ENCODE measurements around the gene N4BP3.
A peak's percentile ranks its signal among the peaks of the same experiment; 100 is the strongest.

Gene N4BP3

DNA sequence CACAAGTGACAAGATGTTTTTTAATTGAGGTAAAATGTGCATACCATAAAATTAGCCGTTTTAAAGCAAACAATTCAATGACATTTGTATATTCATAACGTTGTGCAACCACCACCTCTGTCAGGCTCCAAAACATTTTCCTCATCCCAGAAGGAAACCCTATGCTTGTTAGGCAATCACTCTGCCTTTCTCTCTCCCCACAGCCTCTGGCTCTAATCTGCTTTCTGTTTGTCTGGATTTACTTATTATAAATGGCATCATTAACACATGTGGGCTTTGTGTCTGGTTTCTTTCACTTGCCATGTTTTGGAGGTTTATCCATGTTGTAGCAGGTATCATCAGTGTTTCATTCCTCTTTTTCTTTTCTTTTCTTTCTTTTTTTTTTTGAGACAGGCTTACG lies 1.4 kb upstream of the N4BP3 start:
- H3K4me3 ChIP-seq (ENCODE audit: low read length) = no peak overlapping the region
- TF ChIP-seq EZH2 (optimal IDR thresholded peaks at IDR 0.05; ENCODE audit: low read depth, low read length) = no peak
- no peak overlapping the region for H3K27ac ChIP-seq (ENCODE audit: low read length)
- peaks cover 47% of the 10 kb centered on the region for H3K27me3 ChIP-seq (replicated peaks; ENCODE audit: insufficient read depth, low read length)
- H2AFZ ChIP-seq (ENCODE audit: low read length) = no peak overlapping the region
- H3K36me3 ChIP-seq (replicated peaks; ENCODE audit: insufficient read depth, low read length) = no peaks in the 10 kb centered on the region
- no peaks in the 10 kb centered on the region for H3K9me2 ChIP-seq (replicated peaks; ENCODE audit: insufficient read depth, low read length)
- DNase-seq = no peak
- H3K4me2 ChIP-seq (ENCODE audit: low read depth, low read length) = no peak overlapping the region
- no peaks in the 10 kb centered on the region for H3K9me3 ChIP-seq (replicated peaks; ENCODE audit: insufficient read depth, low read length)
- no peaks in the 10 kb centered on the region for H4K20me1 ChIP-seq (ENCODE audit: insufficient read depth, low read length)
- H3K4me1 ChIP-seq (ENCODE audit: low read length) = peaks cover 4% of the 10 kb centered on the region; the same call in 1 of the 2 replicates
- no peaks in the 10 kb centered on the region for H3F3A ChIP-seq (ENCODE audit: insufficient read depth, low read length)
- no peaks in the 10 kb centered on the region for H3K79me2 ChIP-seq (ENCODE audit: low read length)
- no peak overlapping the region for H3K9ac ChIP-seq (ENCODE audit: low read length)

DNA sequence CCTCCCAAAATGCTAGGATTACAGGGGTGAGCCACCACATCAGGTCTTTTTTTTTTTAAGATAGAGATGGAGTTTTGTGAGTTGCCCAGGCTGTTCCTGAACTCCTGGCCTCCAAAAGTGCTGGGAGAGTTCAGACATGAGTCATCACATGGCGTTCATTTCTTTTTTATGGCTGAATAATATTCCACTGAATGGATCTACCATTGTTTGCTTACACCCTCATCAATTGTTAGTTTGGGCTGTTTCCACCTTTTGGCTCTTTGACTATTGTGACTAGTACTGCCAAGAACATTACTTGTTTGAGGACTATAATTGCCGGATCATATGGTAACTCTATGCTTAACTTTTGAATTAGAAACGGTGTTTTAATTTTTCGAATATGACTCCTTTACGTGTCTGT lies 787 bp upstream of the N4BP3 start:
- H3K9me2 ChIP-seq (replicated peaks; ENCODE audit: insufficient read depth, low read length) = no peaks in the 10 kb centered on the region
- H3K9ac ChIP-seq (ENCODE audit: low read length) = no peak overlapping the region
- H3K9me3 ChIP-seq (replicated peaks; ENCODE audit: insufficient read depth, low read length) = no peaks in the 10 kb centered on the region
- peaks cover 4% of the 10 kb centered on the region; the same call in 1 of the 2 replicates for H3K4me1 ChIP-seq (ENCODE audit: low read length)
- H3K36me3 ChIP-seq (replicated peaks; ENCODE audit: insufficient read depth, low read length) = no peaks in the 10 kb centered on the region
- H3K27me3 ChIP-seq (replicated peaks; ENCODE audit: insufficient read depth, low read length) = peaks cover 47% of the 10 kb centered on the region
- TF ChIP-seq EZH2 (optimal IDR thresholded peaks at IDR 0.05; ENCODE audit: low read depth, low read length) (no peak), EZH2phosphoT487 (IDR thresholded peaks at IDR 0.05; ENCODE audit: low read length) (no peak)
- TF ChIP-seq, protein P1, sequence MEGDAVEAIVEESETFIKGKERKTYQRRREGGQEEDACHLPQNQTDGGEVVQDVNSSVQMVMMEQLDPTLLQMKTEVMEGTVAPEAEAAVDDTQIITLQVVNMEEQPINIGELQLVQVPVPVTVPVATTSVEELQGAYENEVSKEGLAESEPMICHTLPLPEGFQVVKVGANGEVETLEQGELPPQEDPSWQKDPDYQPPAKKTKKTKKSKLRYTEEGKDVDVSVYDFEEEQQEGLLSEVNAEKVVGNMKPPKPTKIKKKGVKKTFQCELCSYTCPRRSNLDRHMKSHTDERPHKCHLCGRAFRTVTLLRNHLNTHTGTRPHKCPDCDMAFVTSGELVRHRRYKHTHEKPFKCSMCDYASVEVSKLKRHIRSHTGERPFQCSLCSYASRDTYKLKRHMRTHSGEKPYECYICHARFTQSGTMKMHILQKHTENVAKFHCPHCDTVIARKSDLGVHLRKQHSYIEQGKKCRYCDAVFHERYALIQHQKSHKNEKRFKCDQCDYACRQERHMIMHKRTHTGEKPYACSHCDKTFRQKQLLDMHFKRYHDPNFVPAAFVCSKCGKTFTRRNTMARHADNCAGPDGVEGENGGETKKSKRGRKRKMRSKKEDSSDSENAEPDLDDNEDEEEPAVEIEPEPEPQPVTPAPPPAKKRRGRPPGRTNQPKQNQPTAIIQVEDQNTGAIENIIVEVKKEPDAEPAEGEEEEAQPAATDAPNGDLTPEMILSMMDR (IDR thresholded peaks at IDR 0.05; ENCODE audit: low read length) = no peak
- DNase-seq = no peak
- no peaks in the 10 kb centered on the region for H4K20me1 ChIP-seq (ENCODE audit: insufficient read depth, low read length)
- H3F3A ChIP-seq (ENCODE audit: insufficient read depth, low read length) = no peaks in the 10 kb centered on the region
- no peak overlapping the region; the same call in 1 of the 2 replicates for H3K4me2 ChIP-seq (ENCODE audit: low read depth, low read length)
- H3K4me3 ChIP-seq (ENCODE audit: low read length) = no peak overlapping the region
- H2AFZ ChIP-seq (ENCODE audit: low read length) = no peak overlapping the region
- H3K79me2 ChIP-seq (ENCODE audit: low read length) = no peaks in the 10 kb centered on the region
- no peak overlapping the region for H3K27ac ChIP-seq (ENCODE audit: low read length)

DNA sequence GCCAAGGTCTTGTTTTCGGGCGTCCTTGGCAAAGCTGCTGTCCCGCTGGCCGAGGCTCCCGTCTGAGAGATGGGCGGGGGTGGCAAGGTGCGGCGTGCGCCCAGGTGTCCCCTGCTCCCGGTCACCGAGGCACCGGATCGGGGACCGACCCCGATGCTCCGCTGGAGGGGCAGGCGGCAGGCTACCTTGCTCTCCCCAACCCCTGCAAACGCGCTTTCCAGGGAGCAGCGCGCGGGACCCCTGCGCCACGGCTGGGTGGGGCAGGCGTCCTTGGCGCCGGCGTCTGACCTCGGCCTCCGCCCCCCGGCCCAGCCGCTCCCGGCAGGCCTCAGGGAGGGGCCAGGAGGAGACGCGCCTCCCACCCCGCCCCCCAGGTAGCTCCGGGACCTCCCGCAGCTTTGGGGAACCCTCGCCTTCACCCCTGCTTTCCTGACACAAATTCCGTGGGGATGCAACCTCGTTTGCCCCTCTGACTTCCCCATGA lies 551 bp downstream of the N4BP3 start:
- no peaks in the 10 kb centered on the region for H3F3A ChIP-seq (ENCODE audit: insufficient read depth, low read length)
- TF ChIP-seq, protein P1 (IDR thresholded peaks at IDR 0.05; ENCODE audit: low read length) = no peak
- TF ChIP-seq EZH2 (optimal IDR thresholded peaks at IDR 0.05; ENCODE audit: low read depth, low read length) (no peak), EZH2phosphoT487 (IDR thresholded peaks at IDR 0.05; ENCODE audit: low read length) (no peak)
- H2AFZ ChIP-seq (ENCODE audit: low read length) = no peak overlapping the region
- H3K9me2 ChIP-seq (replicated peaks; ENCODE audit: insufficient read depth, low read length) = no peaks in the 10 kb centered on the region
- H3K27ac ChIP-seq (ENCODE audit: low read length) = no peak overlapping the region
- H3K4me1 ChIP-seq (ENCODE audit: low read length) = peaks cover 1% of the 10 kb centered on the region; the same call in 1 of the 2 replicates
- no peak for DNase-seq
- H3K79me2 ChIP-seq (ENCODE audit: low read length) = no peaks in the 10 kb centered on the region
- no peaks in the 10 kb centered on the region for H4K20me1 ChIP-seq (ENCODE audit: insufficient read depth, low read length)
- no peaks in the 10 kb centered on the region for H3K9me3 ChIP-seq (replicated peaks; ENCODE audit: insufficient read depth, low read length)
- H3K4me2 ChIP-seq (ENCODE audit: low read depth, low read length) = peak overlapping the region; percentile 62
- H3K36me3 ChIP-seq (replicated peaks; ENCODE audit: insufficient read depth, low read length) = no peaks in the 10 kb centered on the region
- H3K4me3 ChIP-seq (ENCODE audit: low read length) = peak overlapping the region; percentile 55
- no peak overlapping the region; the same call in 1 of the 2 replicates for H3K9ac ChIP-seq (ENCODE audit: low read length)
- H3K27me3 ChIP-seq (replicated peaks; ENCODE audit: insufficient read depth, low read length) = peaks cover 47% of the 10 kb centered on the region

DNA sequence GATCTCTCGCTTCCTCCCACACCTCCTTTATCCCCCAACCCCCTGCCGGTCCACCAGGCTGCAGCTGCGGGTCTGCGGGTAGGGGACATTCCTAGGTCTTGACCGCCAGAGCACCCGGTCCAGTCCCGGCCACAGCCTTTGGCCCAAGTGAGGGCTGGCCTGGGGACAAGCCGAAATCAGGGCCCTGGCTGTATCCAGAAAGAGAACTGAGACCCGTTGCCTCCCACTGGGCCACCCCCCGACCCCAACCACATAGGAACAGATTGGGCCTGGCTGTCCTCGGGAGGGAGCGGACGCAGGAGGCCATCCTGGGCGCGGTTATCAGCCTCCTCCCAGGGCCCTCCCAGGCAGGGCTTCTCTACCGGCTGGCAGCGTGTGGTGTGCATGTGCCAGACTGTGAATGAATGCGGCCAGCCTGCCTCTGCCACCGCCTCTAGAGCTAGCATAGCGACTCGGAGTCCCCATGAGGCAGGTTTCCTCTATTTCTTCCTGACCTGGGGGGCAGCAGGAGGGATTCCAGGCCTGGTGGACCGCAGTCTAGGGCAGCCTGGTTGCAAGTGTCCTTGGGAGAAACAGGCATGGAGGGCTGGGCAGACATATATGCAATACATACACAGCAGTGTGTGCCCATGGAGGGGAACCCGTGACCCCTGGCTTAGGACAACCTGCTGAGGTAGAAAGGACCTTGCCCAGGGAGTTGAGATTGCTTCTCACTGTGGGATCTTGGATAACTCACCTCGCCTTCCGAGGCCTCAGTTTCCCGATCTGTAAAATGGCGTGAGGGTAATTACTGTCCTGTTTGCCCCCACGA lies 1.2 kb downstream of the N4BP3 start:
- Histone ChIP-seq H3K27me3 (replicated peaks; ENCODE audit: insufficient read depth, low read length) (peaks cover 47% of the 10 kb centered on the region), H3F3A (ENCODE audit: insufficient read depth, low read length) (no peaks in the 10 kb centered on the region), H3K9me2 (replicated peaks; ENCODE audit: insufficient read depth, low read length) (no peaks in the 10 kb centered on the region), H3K4me2 (ENCODE audit: low read depth, low read length) (peak overlapping the region; percentile 62; the same call in 1 of the 2 replicates), H2AFZ (ENCODE audit: low read length) (no peak overlapping the region), H3K9ac (ENCODE audit: low read length) (no peak overlapping the region; the same call in 1 of the 2 replicates), H3K79me2 (ENCODE audit: low read length) (no peaks in the 10 kb centered on the region), H3K9me3 (replicated peaks; ENCODE audit: insufficient read depth, low read length) (no peaks in the 10 kb centered on the region), H4K20me1 (ENCODE audit: insufficient read depth, low read length) (no peaks in the 10 kb centered on the region), H3K4me1 (ENCODE audit: low read length) (no peaks in the 10 kb centered on the region), H3K4me3 (ENCODE audit: low read length) (peak overlapping the region; percentile 55), H3K27ac (ENCODE audit: low read length) (no peak overlapping the region), H3K36me3 (replicated peaks; ENCODE audit: insufficient read depth, low read length) (no peaks in the 10 kb centered on the region)
- TF ChIP-seq EZH2phosphoT487 (IDR thresholded peaks at IDR 0.05; ENCODE audit: low read length) (no peak), EZH2 (optimal IDR thresholded peaks at IDR 0.05; ENCODE audit: low read depth, low read length) (no peak)
- TF ChIP-seq, protein P1 (IDR thresholded peaks at IDR 0.05; ENCODE audit: low read length) = no peak
- no peak for DNase-seq
